ENCODE measurements around the gene PEX26.
"Not testable (repeated sequence)": the region's sequence is repeated elsewhere in the genome, so short reads cannot be mapped to it uniquely, and the experiment has no call there.

PEX26 gene

GRCh38 chr22:18071307-18071967, 6.4 kb upstream of the PEX26 start:
- not testable (repeated sequence) for DNase-seq (ENCODE audit: low read depth)

- DNase-seq (ENCODE audit: low read depth): no peak
These were observed 5.9 kb upstream of the PEX26 start for GRCh38 chr22:18071968-18072310.

GRCh38 chr22:18073467-18073866, 4.3 kb upstream of the PEX26 start:
- DNase-seq (ENCODE audit: low read depth): no peak

- DNase-seq (ENCODE audit: low read depth): not testable (repeated sequence)
These were observed 3.9 kb upstream of the PEX26 start for GRCh38 chr22:18073927-18074326.

GRCh38 chr22:18075101-18075719, 2.6 kb upstream of the PEX26 start:
- DNase-seq (ENCODE audit: low read depth): no peak

GRCh38 chr22:18075720-18076497, 1.9 kb upstream of the PEX26 start:
- peak; percentile 88 for DNase-seq (ENCODE audit: low read depth)

- DNase-seq (ENCODE audit: low read depth): no peak
These were observed 627 bp upstream of the PEX26 start for GRCh38 chr22:18077087-18077638.

GRCh38 chr22:18078329-18079041, 695 bp downstream of the PEX26 start:
- DNase-seq (ENCODE audit: low read depth): no peak

- DNase-seq (ENCODE audit: low read depth): no peak
These were observed 2.0 kb downstream of the PEX26 start for GRCh38 chr22:18079706-18080233.

- no peak for DNase-seq (ENCODE audit: low read depth)
These were observed 3.6 kb downstream of the PEX26 start for GRCh38 chr22:18081416-18081815.

- no peak for DNase-seq (ENCODE audit: low read depth)
These were observed 4.7 kb downstream of the PEX26 start for GRCh38 chr22:18082467-18082866.

GRCh38 chr22:18083406-18083805, 5.6 kb downstream of the PEX26 start:
- DNase-seq (ENCODE audit: low read depth): no peak

GRCh38 chr22:18085188-18085587, 7.4 kb downstream of the PEX26 start:
- DNase-seq (ENCODE audit: low read depth): peak; percentile 12

GRCh38 chr22:18087350-18087855, 9.6 kb downstream of the PEX26 start:
- no peak for DNase-seq (ENCODE audit: low read depth)

GRCh38 chr22:18088825-18089568, 11.2 kb downstream of the PEX26 start:
- no peak for DNase-seq (ENCODE audit: low read depth)

- no peak for DNase-seq (ENCODE audit: low read depth)
These were observed 12.5 kb downstream of the PEX26 start for GRCh38 chr22:18090286-18090685.

- no peak for DNase-seq (ENCODE audit: low read depth)
These were observed 13.7 kb downstream of the PEX26 start for GRCh38 chr22:18091478-18091877.

GRCh38 chr22:18091916-18092526, 14.2 kb downstream of the PEX26 start:
- DNase-seq (ENCODE audit: low read depth): peak; percentile 76

GRCh38 chr22:18093661-18094060, 15.9 kb downstream of the PEX26 start:
- no peak for DNase-seq (ENCODE audit: low read depth)

- DNase-seq (ENCODE audit: low read depth): no peak
These were observed 17.5 kb downstream of the PEX26 start for GRCh38 chr22:18095101-18095805.
